Endothelial cell of umbilical vein (primary cell): Measurements from ENCODE around the gene FGFR3. TPM values are rescaled to one million over a fixed set of nuclear protein-coding genes. Genes with fewer than 3 reads are reported as not detected.

Source experiments
- BruUV-seq: library from RNA; stranded (reverse); fragments of 400-500 nt; replicated peaks from 2 replicates; lab custom pipeline; 2021; lab: Mats Ljungman, UMichigan
- CTCF ChIA-PET: fragments of 300-600, 350-600 bp; sonication (Branson Sonifier 250); formaldehyde crosslinking; loops from one replicate; lab custom pipeline; 2021; ENCODE audit warnings: antibody characterized with exemption, inconsistent platforms; lab: Charles Lee
- POLR2A ChIA-PET: fragments of 300-600, 350-600 bp; sonication (Branson Sonifier 250); formaldehyde crosslinking; loops from one replicate; lab custom pipeline; 2021; ENCODE audit warnings: antibody characterized with exemption, inconsistent platforms; lab: Charles Lee
- DNase-seq: peaks from one replicate; pipeline ENCODE4 v3.0.0-alpha.2; 2011; ENCODE audit warnings: low read depth, low spot score
- FAIRE-seq: peaks from 2 replicates; lab custom pipeline; 2011; peaks lifted over from hg19 to GRCh38; lab: Jason Lieb, UNC
- H2AFZ ChIP-seq: 2 replicates; pipeline ENCODE4 v1.6.0; 2012; ENCODE audit warnings: low read depth, low read length, control low read depth, inconsistent platforms
- H3K27ac ChIP-seq: 2 replicates; pipeline ENCODE4 v1.5.1; 2011; ENCODE audit warnings: low read depth, mild to moderate bottlenecking, control low read depth, low read length, moderate library complexity; ENCODE audit not compliant: insufficient read depth
- H3K27me3 ChIP-seq, 2 experiments: 2 replicates each; pipeline versions ENCODE4 v1.6.0 to v1.6.1; 2011; ENCODE audit warnings: low read length in 2 of 2, mixed read lengths in 1 of 2; ENCODE audit not compliant: control insufficient read depth in 2 of 2, insufficient read depth in 2 of 2
- H3K36me3 ChIP-seq, 2 experiments: 2 replicates in 1 of 2; 3 replicates in 1 of 2; pipeline ENCODE4 v1.5.1; 2011; ENCODE audit warnings: low read length in 2 of 2, mild to moderate bottlenecking in 1 of 2, moderate library complexity in 1 of 2; ENCODE audit not compliant: control insufficient read depth in 2 of 2, insufficient read depth in 2 of 2; ENCODE audit errors: extremely low read depth in 1 of 2
- H3K4me1 ChIP-seq: 3 replicates; pipeline ENCODE4 v1.5.1; 2011; ENCODE audit warnings: mild to moderate bottlenecking, low read length; ENCODE audit not compliant: control insufficient read depth, insufficient read depth; ENCODE audit errors: extremely low read depth
- H3K4me2 ChIP-seq: 2 replicates; pipeline ENCODE4 v1.6.1; 2011; ENCODE audit warnings: low read length, control low read depth, mixed read lengths; ENCODE audit not compliant: insufficient read depth
- H3K4me3 ChIP-seq, 3 experiments: fragments of 200-600 bp in 1 of 3; sonication (generic), shearing (Covaris generic) in 1 of 3; replicated peaks in 1 of 3; 2 replicates each; pipeline ENCODE4 v1.5.1; 2011 to 2016; ENCODE audit warnings: control low read depth in 3 of 3, low read length in 3 of 3, mild to moderate bottlenecking in 2 of 3, inconsistent platforms in 1 of 3, low read depth in 1 of 3, moderate library complexity in 1 of 3; ENCODE audit not compliant: insufficient read depth in 1 of 3
- H3K79me2 ChIP-seq: 2 replicates; pipeline ENCODE4 v1.6.0; 2012; ENCODE audit warnings: low read length, inconsistent platforms; ENCODE audit not compliant: control insufficient read depth, insufficient read depth
- H3K9ac ChIP-seq: replicated peaks from 2 replicates; pipeline ENCODE3; 2011; ENCODE audit warnings: low read length, control low read depth; ENCODE audit not compliant: insufficient read depth; ENCODE audit errors: extremely low read depth
- H3K9me1 ChIP-seq: replicated peaks from 3 replicates; pipeline ENCODE4 v1.6.0; 2011; ENCODE audit warnings: mild to moderate bottlenecking, low read length; ENCODE audit not compliant: control insufficient read depth, insufficient read depth; ENCODE audit errors: extremely low read depth
- H3K9me3 ChIP-seq: replicated peaks from 2 replicates; pipeline ENCODE4 v1.5.1; 2012; ENCODE audit warnings: low read length, inconsistent platforms; ENCODE audit not compliant: control insufficient read depth, insufficient read depth
- H4K20me1 ChIP-seq: replicated peaks from 2 replicates; pipeline ENCODE3; 2011; ENCODE audit warnings: mild to moderate bottlenecking, low read length; ENCODE audit not compliant: control insufficient read depth, insufficient read depth; ENCODE audit errors: extremely low read depth
- EZH2 ChIP-seq: IDR thresholded peaks from 2 replicates; pipeline ENCODE4 v1.6.1; 2012; ENCODE audit warnings: borderline replicate concordance, low read depth, mild to moderate bottlenecking, moderate library complexity, low read length, inconsistent platforms; ENCODE audit not compliant: severe bottlenecking
- FOS ChIP-seq: IDR thresholded peaks from 2 replicates; pipeline ENCODE4 v1.6.1; 2011; ENCODE audit warnings: mild to moderate bottlenecking, low read length, moderate library complexity, borderline replicate concordance; ENCODE audit not compliant: insufficient read depth
- GATA2 ChIP-seq: IDR thresholded peaks from 2 replicates; pipeline ENCODE4 v1.7.0; 2011; ENCODE audit warnings: low read depth, mild to moderate bottlenecking, moderate library complexity, mixed read lengths, low read length; ENCODE audit not compliant: insufficient read length, insufficient read depth
- JUN ChIP-seq: IDR thresholded peaks from 2 replicates; pipeline ENCODE4 v1.6.1; 2011; ENCODE audit warnings: borderline replicate concordance, low read depth; ENCODE audit not compliant: insufficient read length, insufficient read depth
- MYC ChIP-seq: IDR thresholded peaks from one replicate; pipeline ENCODE4 v1.6.1; 2011; ENCODE audit warnings: mild to moderate bottlenecking, low read depth, low read length
- POLR2A ChIP-seq: IDR thresholded peaks from 2 replicates; pipeline ENCODE4 v1.6.1; 2012; ENCODE audit warnings: low read depth, mild to moderate bottlenecking, control low read depth, low read length
- POLR2AphosphoS5 ChIP-seq: IDR thresholded peaks from 2 replicates; pipeline ENCODE4 v1.6.1; 2012; ENCODE audit warnings: low read depth, mild to moderate bottlenecking, control low read depth, low read length, moderate library complexity; ENCODE audit not compliant: insufficient read depth
- dilution Hi-C: fragments of 300-500 bp; cut with MboI; formaldehyde crosslinking; loops from one replicate; pipeline ENCODE4 v1.15.0; 2019; ENCODE audit warnings: low sequenced_read_pairs; ENCODE audit not compliant: extremely low pct_ligation_motif_present
- intact Hi-C: fragments of 100-400 bp; cut with micrococcal nuclease; formaldehyde crosslinking; loops from one replicate; pipeline ENCODE4 v1.10.0; 2022
- polyA plus RNA-seq, 4 experiments: library from polyadenylated mRNA; depleted of rRNA in 3 of 4; stranded (reverse) in 3 of 4; unstranded in 1 of 4; fragments of >200 nt; gene quantifications; 2 replicates each; pipeline versions ENCODE4 v1.2.1 to v1.2.3, GENCODE V29; 2011 to 2012; ENCODE audit warnings: missing spikeins in 1 of 4
- total RNA-seq: library from RNA; stranded (reverse); gene quantifications from 2 replicates; pipeline ENCODE4 v1.2.3, GENCODE V29; 2021
- TF ChIP-seq, protein P1 (sequence below): IDR thresholded peaks from 2 replicates; pipeline ENCODE4 v1.6.1; 2011; ENCODE audit not compliant: insufficient read depth, insufficient read length
- TF ChIP-seq, protein P2 (sequence below), 2 donors: IDR thresholded peaks; 1 replicate in 1 of 2; 2 replicates in 1 of 2; pipeline ENCODE4 v1.5.1; 2011; ENCODE audit warnings: low read length in 2 of 2, mild to moderate bottlenecking in 2 of 2, moderate library complexity in 2 of 2, control low read depth in 1 of 2, inconsistent platforms in 1 of 2, low read depth in 1 of 2; ENCODE audit not compliant: insufficient read depth in 1 of 2; ENCODE audit errors: extremely low read depth in 1 of 2

Gene FGFR3
- total and polyA plus RNA-seq, 2 donors (not counting 3 experiments of a cell fraction or from before 2014, with no cell fraction given), result 0.73 to 1.2 TPM

DNA sequence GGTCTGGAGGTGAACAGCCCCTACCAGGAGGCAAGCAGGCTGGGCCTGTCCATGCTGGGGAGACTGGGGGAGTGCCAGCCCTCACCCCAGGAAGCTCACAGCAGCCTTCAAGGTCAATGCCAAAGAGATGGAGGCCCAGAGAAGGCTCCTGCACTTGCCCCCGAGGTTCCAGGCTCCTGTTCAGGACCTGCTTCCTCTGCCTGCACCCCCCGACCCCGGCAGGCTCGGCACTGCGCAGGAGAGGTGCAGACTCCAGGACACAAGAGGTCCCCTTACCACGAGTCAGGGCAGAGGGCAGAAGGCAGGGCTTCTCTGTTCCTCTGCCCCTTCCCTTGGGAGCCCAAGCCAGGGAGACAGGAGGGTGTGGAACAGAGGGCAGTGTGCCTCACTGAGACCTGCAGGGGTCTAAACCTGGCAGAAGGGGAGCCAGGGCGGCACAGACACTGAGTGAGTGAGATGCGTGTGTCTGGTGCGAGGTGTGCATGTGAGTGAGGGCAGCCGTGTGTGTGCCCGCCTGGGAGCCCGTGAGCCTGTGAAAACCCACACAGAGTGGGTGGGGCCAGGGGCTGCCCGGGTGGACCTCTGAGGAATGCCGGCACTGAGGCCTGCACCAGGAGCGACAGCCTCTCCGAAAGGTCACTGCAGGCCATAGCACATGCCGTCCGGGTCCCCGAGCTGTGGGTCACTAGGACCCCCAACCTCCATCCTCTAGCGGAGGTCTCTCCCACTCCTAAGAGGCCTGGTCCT, 30.7 kb upstream of the FGFR3 start:
- dilution Hi-C loops (no loop called here), intact Hi-C loops (no loop called here)
- no peak overlapping the region for H3K4me3 ChIP-seq
- no peaks in the 10 kb centered on the region for H3K79me2 ChIP-seq
- H3K36me3 ChIP-seq, result no peaks in the 10 kb centered on the region
- H3K4me1 ChIP-seq, result peaks cover 9% of the 10 kb centered on the region
- no peak overlapping the region for H3K27ac ChIP-seq
- no peak overlapping the region for H3K9ac ChIP-seq
- H3K9me1 ChIP-seq, result no peaks in the 10 kb centered on the region
- ChIA-PET CTCF (interaction anchor here (0.7 kb wide), 2 partner anchors 29 to 47 kb away, joined by 3 read pairs; no protein-coding TSS in a partner anchor), POLR2A (no interaction called here)
- DNase-seq (no peak), FAIRE-seq (no peak)
- no peak overlapping the region for H3K4me2 ChIP-seq
- H3K9me3 ChIP-seq, result no peaks in the 10 kb centered on the region
- no TSS peak for BruUV-seq
- no peaks in the 10 kb centered on the region for H4K20me1 ChIP-seq
- TF ChIP-seq POLR2A (no peak), MYC (no peak), EZH2 (no peak), GATA2 (no peak), POLR2AphosphoS5 (no peak), FOS (no peak), JUN (no peak)
- TF ChIP-seq, protein P1, sequence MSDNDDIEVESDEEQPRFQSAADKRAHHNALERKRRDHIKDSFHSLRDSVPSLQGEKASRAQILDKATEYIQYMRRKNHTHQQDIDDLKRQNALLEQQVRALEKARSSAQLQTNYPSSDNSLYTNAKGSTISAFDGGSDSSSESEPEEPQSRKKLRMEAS, result no peak
- TF ChIP-seq, protein P2, sequence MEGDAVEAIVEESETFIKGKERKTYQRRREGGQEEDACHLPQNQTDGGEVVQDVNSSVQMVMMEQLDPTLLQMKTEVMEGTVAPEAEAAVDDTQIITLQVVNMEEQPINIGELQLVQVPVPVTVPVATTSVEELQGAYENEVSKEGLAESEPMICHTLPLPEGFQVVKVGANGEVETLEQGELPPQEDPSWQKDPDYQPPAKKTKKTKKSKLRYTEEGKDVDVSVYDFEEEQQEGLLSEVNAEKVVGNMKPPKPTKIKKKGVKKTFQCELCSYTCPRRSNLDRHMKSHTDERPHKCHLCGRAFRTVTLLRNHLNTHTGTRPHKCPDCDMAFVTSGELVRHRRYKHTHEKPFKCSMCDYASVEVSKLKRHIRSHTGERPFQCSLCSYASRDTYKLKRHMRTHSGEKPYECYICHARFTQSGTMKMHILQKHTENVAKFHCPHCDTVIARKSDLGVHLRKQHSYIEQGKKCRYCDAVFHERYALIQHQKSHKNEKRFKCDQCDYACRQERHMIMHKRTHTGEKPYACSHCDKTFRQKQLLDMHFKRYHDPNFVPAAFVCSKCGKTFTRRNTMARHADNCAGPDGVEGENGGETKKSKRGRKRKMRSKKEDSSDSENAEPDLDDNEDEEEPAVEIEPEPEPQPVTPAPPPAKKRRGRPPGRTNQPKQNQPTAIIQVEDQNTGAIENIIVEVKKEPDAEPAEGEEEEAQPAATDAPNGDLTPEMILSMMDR (IDR thresholded peaks at IDR 0.05; ENCODE audit: extremely low read depth in 1 of 2, insufficient read depth in 1 of 2, low read depth in 1 of 2, low read length in 2 of 2), result no peak
- H2AFZ ChIP-seq, result no peak overlapping the region
- no peaks in the 10 kb centered on the region for H3K27me3 ChIP-seq
